Skin of body (tissue), 2 donors: ENCODE results near the gene LAMA3. TPM values are rescaled to one million over a fixed set of nuclear protein-coding genes. Genes with fewer than 3 reads are reported as not detected.

Source experiments
- DNase-seq: peaks from one replicate; lab custom pipeline; 2025; lab: John Stamatoyannopoulos, UW
- total RNA-seq: library from RNA; depleted of rRNA; stranded (reverse); fragments of >200 nt; gene quantifications from one replicate; pipeline ENCODE4 v1.2.3, GENCODE V29; 2014

Gene LAMA3
- total RNA-seq, 1 donor from 2014 or later, result 60.6 TPM

DNA sequence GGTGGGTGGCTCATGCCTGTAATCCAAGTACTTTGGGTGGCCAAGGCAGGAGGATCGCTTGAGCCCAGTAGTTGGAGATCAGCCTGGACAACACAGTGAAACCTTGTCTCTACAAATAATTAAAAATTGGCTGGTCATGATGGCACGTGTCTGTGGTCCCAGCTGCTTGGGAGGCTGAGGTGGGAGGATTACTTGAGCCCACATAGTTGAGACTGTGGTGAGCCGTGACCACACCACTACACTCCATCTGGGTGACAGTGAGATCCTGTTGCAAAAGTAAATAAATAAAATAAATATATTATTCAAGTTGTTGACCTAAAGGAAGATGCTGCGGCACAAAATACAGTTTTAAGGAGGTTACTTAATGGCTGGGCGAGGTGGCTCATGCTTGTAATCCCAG, 72.7 kb downstream of the LAMA3 start:
- no peak for DNase-seq

DNA sequence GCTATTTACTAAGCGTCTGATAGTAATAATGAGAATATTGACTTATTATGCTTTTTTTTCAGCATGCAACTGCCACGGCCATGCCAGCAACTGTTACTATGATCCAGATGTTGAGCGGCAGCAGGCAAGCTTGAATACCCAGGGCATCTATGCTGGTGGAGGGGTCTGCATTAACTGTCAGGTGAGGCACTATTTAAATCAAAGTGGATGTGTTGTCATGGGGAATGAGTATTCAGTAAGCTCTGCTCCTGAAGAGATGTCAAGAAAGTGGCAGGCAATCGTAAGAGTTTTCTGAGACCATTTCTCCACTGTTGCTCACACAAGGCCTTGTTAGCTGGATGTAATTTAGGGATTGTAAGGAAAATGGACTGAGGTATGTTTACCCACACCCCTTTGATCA, 74.1 kb downstream of the LAMA3 start:
- DNase-seq, result no peak

DNA sequence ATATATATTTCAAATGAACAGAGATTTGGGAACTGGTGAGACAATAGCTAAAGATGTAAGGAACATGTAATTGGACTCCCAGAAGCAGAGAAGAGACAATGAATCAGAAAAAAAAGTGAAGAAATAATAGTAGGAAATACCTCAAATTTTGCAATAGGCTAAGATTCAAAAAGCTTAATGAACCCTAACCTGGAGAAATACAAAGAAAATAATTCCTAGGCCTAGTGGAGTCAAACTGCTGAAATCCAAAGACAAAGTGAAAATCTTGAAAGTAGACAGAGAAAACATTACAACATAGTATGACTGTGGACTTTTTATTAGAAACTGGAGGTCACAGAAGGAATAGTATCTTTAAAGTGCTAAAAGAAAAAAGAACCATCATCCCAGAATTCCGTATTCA, 76.7 kb downstream of the LAMA3 start:
- DNase-seq, result no peak

DNA sequence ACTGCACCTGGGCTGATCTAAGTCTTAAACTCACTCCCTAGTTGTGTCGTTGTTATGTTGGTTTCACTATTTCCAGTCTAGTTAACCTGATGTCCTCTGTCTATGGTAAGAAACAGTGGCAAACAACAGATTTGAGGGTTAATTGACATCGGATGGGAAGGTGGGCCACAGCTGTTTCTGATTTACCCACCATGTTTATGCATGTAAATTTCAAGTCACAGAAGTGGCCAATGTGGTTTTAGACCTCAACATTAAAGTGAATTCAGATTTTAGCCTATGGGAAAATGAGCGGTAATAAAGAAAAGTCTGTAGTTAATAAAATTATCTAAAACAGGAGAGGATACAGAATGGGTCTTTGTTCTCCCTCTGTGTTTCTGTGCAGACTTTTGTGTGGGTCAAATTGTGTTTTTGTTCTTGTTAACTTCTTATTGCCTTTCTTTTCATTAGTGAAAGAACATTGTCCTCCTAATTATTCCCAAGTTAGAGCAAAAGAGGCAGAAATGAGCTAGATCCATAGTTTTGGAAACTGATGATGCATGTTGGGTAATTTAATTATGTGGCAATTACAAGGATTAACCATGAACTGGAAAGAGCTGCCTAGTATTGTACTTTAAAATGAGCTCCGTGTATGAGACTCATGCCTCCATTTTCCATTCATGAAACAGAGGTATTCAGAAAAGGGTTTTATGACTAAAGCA, 83.2 kb downstream of the LAMA3 start:
- no peak for DNase-seq

DNA sequence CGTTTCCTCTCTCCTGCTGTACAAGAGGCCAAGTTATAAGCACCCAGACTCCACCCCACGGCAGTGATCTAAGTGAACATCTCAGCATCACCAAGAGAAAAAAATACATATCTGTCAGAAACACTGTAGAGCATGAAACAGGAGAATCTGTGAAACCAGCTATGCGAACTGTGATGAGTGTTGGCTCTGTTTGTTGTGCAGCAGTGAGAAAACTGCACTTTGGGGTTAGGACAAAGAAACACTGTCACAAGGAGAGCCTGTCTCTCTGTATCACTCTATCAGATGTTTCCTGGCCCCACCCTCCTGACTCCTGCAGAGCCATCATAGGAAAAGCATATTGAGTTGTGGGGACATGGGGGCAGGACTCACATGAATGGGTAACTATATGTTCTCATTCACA, 87.1 kb downstream of the LAMA3 start:
- no peak for DNase-seq

DNA sequence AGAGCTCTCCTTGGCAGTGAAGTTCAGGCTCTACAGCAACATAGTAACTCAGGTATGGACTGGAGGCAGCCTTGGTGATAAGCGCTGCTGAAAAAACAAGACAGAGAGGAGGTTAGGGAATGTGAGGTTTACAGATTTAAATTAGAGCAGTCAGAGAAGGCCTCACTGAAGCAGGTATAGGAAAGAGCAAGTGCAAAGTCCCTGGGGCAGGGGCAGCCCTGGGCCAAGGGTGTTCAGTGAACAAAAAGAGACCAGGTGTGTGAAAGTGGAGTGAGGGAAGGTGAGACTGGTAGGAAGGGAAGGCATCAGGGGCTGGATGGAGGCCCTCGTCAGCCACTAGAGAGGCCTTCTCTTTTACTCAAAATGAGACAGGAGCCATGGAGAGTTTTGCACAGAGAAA, 89.6 kb downstream of the LAMA3 start:
- DNase-seq, result no peak

DNA sequence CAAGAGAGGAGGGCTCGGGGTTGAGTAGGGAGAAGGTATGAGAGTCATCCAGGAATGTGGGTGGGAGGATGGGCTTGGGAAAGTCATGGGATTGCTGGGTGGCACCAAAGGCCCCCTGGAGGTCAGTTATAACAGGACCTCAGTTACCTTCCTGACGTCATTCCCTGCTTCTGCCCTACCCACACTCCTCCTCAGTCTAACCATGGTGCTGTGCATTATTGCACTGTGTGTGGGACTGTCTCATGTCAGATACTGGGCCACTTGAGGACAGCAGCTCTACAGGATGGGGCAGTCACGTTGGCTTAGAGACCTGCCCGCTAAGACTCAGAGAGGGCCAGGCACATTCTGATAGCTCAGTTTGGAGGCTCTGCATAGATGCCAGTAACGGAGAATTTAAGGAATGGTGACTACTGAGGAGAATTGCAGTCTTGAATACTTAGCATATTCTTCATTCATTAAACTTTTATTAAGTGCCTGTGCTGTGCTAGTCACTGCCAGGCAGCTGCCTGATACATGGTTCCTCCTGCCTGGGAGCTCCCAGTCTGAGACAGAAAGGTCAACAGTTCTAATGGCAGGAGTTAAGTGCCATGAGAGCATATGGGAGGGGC, 90.5 kb downstream of the LAMA3 start:
- DNase-seq, result no peak

DNA sequence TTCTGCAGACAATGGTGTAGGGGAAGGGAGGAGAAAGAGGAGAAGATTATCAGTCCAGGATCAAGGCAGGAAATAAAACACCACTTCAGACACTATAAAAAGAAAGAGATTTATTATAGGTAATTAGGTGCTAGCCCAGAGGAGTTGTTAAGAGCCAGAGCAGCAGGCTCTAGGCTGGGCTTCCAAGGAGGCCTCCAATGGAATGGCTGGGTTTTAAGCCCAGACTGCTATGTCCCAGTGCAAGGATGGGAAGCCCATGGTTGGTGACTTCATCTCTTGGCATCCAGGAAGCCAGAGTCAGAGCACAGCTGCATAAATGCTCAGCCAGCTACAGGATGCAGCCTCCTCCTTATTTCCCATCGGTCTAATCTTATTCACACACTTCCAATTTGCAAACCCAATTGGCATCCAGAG, 95.6 kb downstream of the LAMA3 start:
- DNase-seq, result peak; percentile 41

DNA sequence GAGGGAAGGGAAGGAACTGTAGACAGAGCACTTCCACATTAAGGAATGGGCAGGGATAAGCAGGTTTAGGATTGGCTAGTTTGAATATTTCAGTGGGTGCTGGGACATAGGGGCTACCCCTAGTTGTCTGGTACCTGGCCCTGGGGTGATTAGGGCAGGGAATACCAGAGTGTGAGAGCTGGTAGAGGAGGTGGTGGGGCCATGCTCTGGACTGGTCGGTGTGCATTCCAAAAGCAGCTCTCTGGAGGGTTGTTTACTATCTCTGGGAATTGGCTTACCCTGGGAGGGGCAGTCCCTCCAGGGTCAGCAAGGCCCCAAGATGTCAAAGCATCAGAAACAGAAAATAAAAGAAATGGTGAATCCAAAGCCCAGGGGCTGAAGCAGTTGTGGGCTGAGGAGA, 103.8 kb downstream of the LAMA3 start:
- DNase-seq, result no peak

DNA sequence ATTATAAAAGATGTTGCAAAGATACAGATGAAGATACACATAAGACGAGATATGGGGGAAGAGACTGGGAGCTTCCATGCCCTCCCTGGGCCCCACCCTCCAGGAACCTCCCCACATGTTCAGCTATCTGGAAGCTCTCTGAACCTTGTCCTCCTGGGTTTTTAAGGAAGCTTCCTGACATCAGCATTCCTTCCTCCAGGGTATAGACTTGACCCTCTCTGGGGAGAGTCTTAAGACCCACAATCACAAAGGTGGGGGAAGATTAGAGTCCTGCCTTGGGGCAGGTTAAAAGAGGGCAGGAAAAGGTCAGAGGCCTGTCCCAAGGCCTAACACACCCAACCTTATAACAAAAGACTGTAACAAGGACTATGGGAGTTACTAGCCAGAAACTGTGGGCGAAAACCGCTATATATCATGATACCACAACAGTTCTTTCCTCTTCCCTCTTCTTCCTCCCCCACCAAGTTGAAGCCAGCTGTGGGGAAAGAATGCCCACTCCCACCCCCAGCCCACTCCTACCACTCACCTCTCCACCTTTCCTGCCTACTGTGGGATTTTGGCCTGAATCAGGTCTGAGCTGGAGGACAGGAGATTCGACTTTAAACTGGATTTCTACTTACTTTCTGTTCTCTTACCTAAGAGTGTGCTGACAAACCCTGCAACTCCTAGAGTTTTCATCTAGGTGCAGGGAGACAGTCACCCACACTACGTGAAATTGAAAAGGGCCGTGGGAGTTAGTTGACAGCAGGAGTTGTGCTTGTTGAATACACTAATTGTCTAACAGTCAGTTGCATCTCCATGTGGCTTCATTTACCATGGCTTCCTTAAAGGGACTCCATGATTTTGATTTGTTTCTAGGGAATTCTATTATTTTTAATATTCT, 105.0 kb downstream of the LAMA3 start:
- no peak for DNase-seq

DNA sequence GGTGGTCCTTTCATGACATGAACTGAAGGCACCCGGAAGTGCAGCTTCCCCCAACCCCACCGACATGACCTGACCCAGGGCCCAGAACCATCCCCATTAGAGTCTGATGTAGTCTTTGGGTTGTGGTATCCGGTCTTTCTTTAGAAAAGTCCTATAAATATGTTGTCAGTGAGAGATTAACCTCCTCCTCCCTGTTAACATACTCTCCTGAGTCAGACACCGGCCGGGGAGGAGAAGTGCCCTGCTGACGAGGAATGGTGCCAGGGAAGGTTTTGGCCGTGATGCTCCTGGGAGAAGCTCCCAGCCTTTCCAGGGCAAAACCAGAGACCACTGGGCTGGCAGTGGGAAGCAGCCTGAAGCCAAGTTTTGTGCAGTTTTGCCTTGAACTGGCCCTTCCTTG, 109.0 kb downstream of the LAMA3 start:
- DNase-seq, result no peak

DNA sequence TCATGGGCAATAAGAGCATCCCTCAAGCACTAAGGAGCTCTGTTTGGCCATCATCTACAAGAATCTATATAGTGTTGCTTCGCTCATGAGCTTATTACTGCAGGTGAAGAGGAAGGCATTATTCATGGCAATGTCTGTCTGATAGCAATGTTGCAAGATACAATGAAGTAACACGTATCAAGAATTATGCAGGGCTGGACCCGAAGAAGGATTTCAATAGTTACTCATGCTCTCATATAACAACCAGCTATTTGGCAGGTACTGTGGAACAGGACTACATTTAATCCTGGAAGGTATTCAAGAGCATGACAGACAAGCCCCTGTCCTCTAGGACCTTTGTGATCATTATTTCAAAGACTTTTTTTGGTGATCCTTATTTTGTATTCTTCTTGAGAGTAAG, 109.6 kb downstream of the LAMA3 start:
- no peak for DNase-seq

DNA sequence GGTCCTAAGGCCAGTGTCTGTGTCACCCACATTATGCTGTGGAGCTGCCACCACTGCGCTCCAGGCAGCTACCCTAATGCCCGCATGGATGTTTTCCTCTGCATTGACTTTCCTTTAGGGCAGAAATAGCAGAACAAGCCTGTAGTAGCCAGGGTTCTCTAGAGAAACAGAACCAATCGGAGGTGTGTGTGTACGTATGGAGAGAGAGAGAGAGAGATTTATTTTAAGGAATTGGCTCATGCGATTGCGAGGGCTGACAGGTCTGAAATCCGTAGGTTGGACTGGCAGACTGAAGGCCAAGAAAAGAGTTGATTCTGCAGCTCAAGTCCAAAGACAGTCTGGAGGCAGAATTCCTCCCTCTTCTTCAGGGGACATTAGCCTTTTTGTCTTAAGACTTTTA, 110.3 kb downstream of the LAMA3 start:
- DNase-seq, result no peak

DNA sequence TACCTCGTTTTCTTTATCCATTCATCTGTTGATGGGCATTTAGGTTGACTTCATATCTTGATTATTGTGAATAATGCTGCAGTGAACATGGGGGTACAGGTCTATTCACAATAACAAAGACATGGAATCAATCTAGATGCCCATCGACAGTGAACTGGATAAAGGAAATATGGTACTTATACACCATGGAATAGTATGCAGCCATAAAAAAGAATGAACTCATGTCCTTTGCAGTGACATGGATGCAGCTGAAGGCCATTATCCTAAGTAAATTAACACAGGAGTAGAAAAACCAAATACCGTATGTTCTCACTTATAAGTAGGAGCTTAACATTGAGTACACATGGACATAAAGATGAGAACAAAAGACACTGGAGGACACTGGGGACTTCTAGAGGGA, 111.6 kb downstream of the LAMA3 start:
- no peak for DNase-seq

DNA sequence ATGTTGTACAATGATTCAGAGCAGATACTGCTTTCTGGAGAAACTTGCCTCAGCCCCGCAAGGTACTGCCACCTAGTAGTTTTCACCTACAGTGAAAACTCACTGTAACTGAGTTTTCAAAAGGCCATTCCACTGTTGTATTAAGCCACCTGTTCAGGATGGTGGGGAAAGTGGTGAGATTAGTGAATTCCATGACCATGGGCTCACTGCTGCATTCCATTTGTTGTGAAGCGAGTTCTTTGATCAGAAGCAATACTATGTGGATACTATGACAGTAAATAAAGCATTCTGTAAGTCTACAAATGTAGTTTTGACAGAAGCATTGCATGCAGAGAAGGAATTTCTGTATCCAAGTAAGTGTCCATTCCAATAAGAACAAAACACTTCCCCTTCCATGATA, 113.6 kb downstream of the LAMA3 start:
- no peak for DNase-seq

DNA sequence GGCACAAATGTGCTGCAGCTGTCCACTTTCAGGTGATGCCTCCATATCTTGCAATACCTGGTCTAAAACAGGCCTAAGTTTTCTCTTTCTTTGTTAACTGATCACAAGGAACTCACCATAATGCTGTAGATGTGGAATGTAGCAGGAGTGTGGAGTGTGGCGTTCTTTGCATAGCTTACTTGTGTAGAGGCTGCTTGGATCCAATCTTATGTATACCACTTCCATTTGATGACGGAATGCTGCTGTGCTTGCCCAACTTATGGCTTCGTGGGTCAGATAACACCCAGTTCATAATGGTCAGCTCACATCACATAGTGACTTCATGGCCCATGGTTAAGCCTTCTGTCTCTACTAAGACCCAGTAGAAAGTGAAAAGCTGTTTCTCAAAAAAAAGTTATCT, 114.5 kb downstream of the LAMA3 start:
- no peak for DNase-seq

DNA sequence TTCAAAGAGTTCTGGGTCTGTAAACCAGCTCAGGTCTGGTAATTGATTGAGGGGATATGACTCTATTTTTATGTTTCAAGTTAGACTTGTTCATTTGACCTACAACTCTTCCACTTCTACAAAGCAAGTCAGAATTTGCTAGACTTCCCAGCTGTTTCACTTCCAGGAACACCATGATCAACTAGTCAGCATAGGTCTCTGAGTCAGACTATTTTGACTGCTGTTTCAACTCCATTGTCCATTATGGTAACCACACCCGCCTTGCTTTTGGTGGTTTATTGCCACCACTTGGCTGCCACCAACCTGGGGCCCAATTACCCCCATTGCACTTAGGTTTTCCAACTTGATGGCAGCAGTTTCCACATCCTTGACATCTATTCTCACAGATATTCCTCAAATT, 116.6 kb downstream of the LAMA3 start:
- DNase-seq, result no peak

DNA sequence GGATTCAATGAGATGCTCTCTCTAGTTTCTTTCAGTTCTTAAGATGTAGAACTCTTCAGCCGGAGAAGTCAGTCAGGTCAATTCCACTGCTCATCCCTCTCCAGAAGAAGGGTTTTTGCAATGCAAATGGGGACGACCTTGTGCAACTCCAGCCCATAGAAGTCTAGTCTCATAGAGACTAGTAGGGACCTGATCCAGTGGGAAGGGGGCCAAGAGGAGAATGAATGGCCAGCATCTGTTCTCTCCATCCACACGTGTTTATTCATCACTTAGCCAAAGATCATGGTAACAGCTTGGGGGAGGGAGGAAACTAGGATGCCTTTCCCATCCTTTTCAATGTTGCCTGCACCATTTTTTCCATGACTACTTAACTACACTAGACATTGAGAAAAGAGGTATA, 120.2 kb downstream of the LAMA3 start:
- DNase-seq, result no peak

DNA sequence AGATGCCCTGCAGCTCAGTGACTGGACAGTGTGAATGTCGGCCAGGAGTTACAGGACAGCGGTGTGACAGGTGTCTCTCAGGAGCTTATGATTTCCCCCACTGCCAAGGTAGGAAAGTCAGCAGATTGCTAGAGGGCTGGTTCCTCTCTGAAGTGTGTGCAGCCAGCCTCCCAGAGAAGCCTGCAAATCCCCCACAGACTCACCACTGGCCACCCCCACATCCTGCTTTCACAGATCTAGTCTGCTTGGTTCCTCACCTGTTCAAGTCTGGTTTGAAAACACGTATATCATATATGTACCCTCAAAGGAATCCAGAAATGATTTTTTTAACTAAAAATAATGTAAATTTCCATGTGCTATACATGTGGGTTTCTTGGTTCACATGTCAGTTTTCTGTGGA, 121.1 kb downstream of the LAMA3 start:
- no peak for DNase-seq

DNA sequence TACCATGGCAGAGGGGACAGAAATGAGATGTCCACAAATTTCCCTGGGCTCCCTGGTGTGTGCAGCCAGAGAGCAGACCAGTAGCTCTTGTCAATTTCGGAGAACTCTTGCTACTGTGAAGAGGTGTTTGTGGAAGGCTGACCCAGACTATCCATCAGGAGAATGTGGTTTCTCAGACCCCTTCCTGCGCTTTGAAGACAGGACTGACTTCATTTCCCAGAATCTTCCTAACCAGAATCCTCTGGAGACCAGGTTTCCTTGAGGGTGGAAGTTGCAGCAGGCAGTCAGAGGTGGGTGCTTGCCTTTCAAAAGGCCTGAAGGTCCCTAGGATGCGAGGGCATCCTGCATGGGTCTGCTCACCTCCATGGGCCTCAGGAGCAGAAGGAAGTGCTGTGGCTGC, 121.9 kb downstream of the LAMA3 start:
- DNase-seq, result no peak

DNA sequence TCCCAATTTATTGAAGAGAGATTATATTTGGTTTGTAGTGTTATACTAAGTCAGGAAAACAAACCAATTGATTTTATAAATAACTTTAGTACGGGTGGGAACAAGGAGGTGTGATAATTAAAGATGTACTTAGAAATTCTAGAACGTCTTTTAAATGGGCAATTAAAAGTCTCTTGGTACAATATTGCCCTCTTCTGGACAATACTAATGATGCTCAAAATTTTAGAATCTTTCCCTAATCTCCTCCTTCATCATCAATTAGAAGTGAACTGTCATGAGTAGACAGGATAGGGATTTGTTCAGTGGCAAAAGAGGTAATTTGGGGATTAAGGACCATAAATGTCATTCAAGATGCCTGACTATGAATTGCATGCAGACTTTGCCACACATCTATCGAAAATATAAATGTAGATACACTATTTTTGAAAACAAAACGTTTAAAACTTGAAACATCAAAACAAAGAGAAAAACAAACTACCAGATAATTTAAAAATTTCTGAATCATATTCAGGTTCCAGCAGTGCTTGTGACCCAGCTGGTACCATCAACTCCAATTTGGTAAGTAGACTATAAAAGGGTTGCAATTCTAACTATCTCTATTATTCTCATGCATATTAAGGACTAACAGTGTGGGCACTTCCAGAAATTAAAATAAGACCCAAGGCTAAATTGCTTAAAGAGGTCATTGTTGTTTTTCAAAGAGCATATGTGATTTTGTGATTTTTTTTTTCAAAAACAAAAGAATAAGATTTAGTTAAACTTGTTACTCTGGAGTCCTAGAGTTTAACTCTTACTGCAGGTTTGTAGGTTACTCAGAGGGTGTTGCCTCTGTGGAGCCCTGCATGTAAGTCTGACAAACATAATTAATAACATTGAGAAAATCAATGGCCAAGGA, 123.5 kb downstream of the LAMA3 start:
- no peak for DNase-seq
